K562 (cell line): ENCODE measurements around the gene JUND. TPM values are rescaled to one million over a fixed set of nuclear protein-coding genes. Genes with fewer than 3 reads are reported as not detected.

Experiments
- ATAC-seq: fragments of 200-7000 bp; cut with Tn5 transposase; 3 replicates; pipeline ENCODE4 v1.9.1; 2020; ENCODE audit warnings: moderate library complexity
- BruUV-seq: library from RNA; stranded (reverse); fragments of 400-500 nt; replicated peaks from 2 replicates; lab custom pipeline; 2021; lab: Mats Ljungman, UMichigan
- CTCF ChIA-PET: fragments of 300-600 bp; formaldehyde crosslinking; extraction: SDS; loops from one replicate; lab custom pipeline; 2021; ENCODE audit warnings: low intra/inter-chr PET ratio; lab: Yijun Ruan, JAX
- POLR2A ChIA-PET: fragments of 300-600, 350-650 bp; sonication (Branson Sonifier 250); formaldehyde crosslinking; extraction: SDS; loops from one replicate; lab custom pipeline; 2021; ENCODE audit warnings: antibody characterized with exemption, inconsistent platforms; lab: Yijun Ruan, JAX
- DNase-seq, 4 experiments: peaks; one replicate each; pipeline versions ENCODE4 v3.0.0 to v3.0.0-alpha.2; 2011 to 2018; ENCODE audit warnings: low spot score in 3 of 4, mixed read lengths in 3 of 4; ENCODE audit errors: extremely low read depth in 1 of 4
- FAIRE-seq: peaks from 2 replicates; lab custom pipeline; 2011; peaks lifted over from hg19 to GRCh38; lab: Jason Lieb, UNC
- H2AFZ ChIP-seq: 2 replicates; pipeline ENCODE4 v1.6.0; 2011; ENCODE audit warnings: low read depth, low read length, control low read depth, inconsistent platforms
- H3K27ac ChIP-seq: fragments of 200-600 bp; 3 replicates; pipeline ENCODE4 v1.8.0; 2011; ENCODE audit warnings: low read depth, mild to moderate bottlenecking, control low read depth, inconsistent platforms, low read length, moderate library complexity, mixed read lengths; ENCODE audit errors: extremely low read depth
- H3K27me3 ChIP-seq, 2 experiments: fragments of 300-600 bp in 1 of 2; 2 replicates in 1 of 2; 3 replicates in 1 of 2; pipeline versions ENCODE4 v1.6.0 to v1.8.0; 2011; ENCODE audit warnings: inconsistent platforms in 2 of 2, low read length in 2 of 2, mild to moderate bottlenecking in 1 of 2, mixed read lengths in 1 of 2, moderate library complexity in 1 of 2; ENCODE audit not compliant: control insufficient read depth in 2 of 2, insufficient read depth in 2 of 2
- H3K36me3 ChIP-seq: fragments of 300-600 bp; 3 replicates; pipeline ENCODE4 v1.8.0; 2011; ENCODE audit warnings: mild to moderate bottlenecking, low read length, inconsistent platforms; ENCODE audit not compliant: control insufficient read depth, insufficient read depth
- H3K4me1 ChIP-seq, 2 experiments: fragments of 200-600 bp in 1 of 2; replicated peaks in 1 of 2; 2 replicates in 1 of 2; 3 replicates in 1 of 2; pipeline versions ENCODE4 v1.5.1 to v1.8.0; 2011; ENCODE audit warnings: inconsistent platforms in 2 of 2, low read length in 2 of 2, mild to moderate bottlenecking in 1 of 2, mixed read lengths in 1 of 2, moderate library complexity in 1 of 2; ENCODE audit not compliant: control insufficient read depth in 2 of 2, insufficient read depth in 2 of 2
- H3K4me2 ChIP-seq: 2 replicates; pipeline ENCODE4 v1.6.1; 2011; ENCODE audit warnings: low read length, control low read depth, inconsistent platforms, mixed read lengths; ENCODE audit not compliant: insufficient read depth
- H3K4me3 ChIP-seq: fragments of 200-600 bp; sonication (generic), shearing (Covaris generic); 2 replicates; pipeline ENCODE4 v1.5.1; 2016; ENCODE audit warnings: control low read depth, inconsistent platforms
- H3K79me2 ChIP-seq: fragments of 200-600 bp; 3 replicates; pipeline ENCODE4 v1.8.0; 2011; ENCODE audit warnings: low read length, inconsistent platforms; ENCODE audit not compliant: control insufficient read depth, insufficient read depth
- H3K9ac ChIP-seq, 2 experiments: 2 replicates each; pipeline versions ENCODE4 v1.6.0 to v1.6.1; 2011; ENCODE audit warnings: low read depth in 2 of 2, low read length in 2 of 2, control low read depth in 1 of 2, inconsistent platforms in 1 of 2, mild to moderate bottlenecking in 1 of 2, mixed read lengths in 1 of 2; ENCODE audit not compliant: insufficient read depth in 1 of 2
- H3K9me1 ChIP-seq: one replicate; pipeline ENCODE4 v1.6.0; 2011; ENCODE audit warnings: inconsistent platforms, mild to moderate bottlenecking, low read length, moderate library complexity; ENCODE audit not compliant: control insufficient read depth, insufficient read depth
- H3K9me3 ChIP-seq: replicated peaks from 2 replicates; pipeline ENCODE4 v1.5.1; 2011; ENCODE audit warnings: low read depth, low read length, inconsistent platforms; ENCODE audit not compliant: control insufficient read depth, insufficient read depth
- H4K20me1 ChIP-seq: replicated peaks from 2 replicates; pipeline ENCODE4 v1.6.1; 2011; ENCODE audit warnings: low read length, inconsistent platforms, mixed read lengths; ENCODE audit not compliant: control insufficient read depth, insufficient read depth
- ARID2 ChIP-seq: fragments of 450-650 bp; IDR thresholded peaks from 2 replicates; pipeline ENCODE4 v1.6.1; 2017; ENCODE audit warnings: antibody characterized with exemption, mild to moderate bottlenecking
- BRD9 ChIP-seq: fragments of 450-650 bp; IDR thresholded peaks from 2 replicates; pipeline ENCODE4 v1.6.1; 2018; ENCODE audit warnings: low read depth; ENCODE audit not compliant: partially characterized antibody
- GTF2E2 ChIP-seq: fragments of 200-800 bp; sonication (Bioruptor generic); IDR thresholded peaks from 2 replicates; pipeline ENCODE4 v1.6.1; 2016; ENCODE audit warnings: missing genetic modification characterization, missing compliant biosample characterization
- RBFOX2 ChIP-seq: fragments of 200-400 bp; formaldehyde crosslinking; IDR thresholded peaks from 2 replicates; pipeline ENCODE4 v1.6.1; 2017; ENCODE audit warnings: low read depth, mild to moderate bottlenecking, low read length, moderate library complexity
- SNIP1 ChIP-seq: fragments of 450-650 bp; IDR thresholded peaks from 2 replicates; pipeline ENCODE4 v1.7.1; 2017; ENCODE audit warnings: low read depth, mild to moderate bottlenecking
- ZNF583 ChIP-seq: fragments of 250-450 bp; sonication (Bioruptor Pico); IDR thresholded peaks from 2 replicates; pipeline ENCODE4 v1.4.0; 2020
- whole genome bisulfite sequencing: fragments of 100-300 bp; shearing (Covaris generic); methylation state at CpG from one replicate; pipeline ENCODE4 v1.1.6; 2016; ENCODE audit warnings: low coverage, mixed read lengths; ENCODE audit not compliant: insufficient coverage; ENCODE audit errors: missing lambda C conversion rate; 5-methylcytosine and 5-hydroxymethylcytosine counted together
- in situ Hi-C: fragments of 300-500 bp; cut with MboI; formaldehyde crosslinking; loops from 4 replicates; pipeline ENCODE4 v1.15.0; 2018; ENCODE audit warnings: inconsistent platforms, mixed read lengths
- intact Hi-C: fragments of 100-400 bp; cut with micrococcal nuclease; formaldehyde crosslinking; loops from 2 replicates; pipeline ENCODE4 v1.14.2; 2022
- polyA plus RNA-seq, 8 experiments: library from polyadenylated mRNA; depleted of rRNA in 4 of 8; stranded (reverse) in 5 of 8; unstranded in 3 of 8; fragments of >200 nt; fragmentation: Nextera tagmentation in 2 of 8; fragmentation: Illumina TruSeq in 1 of 8; extraction: Ambion mirVana in 2 of 8; extraction: Trizol in 1 of 8; gene quantifications; 2 replicates each; pipeline versions ENCODE4 v1.2.1 to v1.2.3, GENCODE V29; 2011 to 2014; ENCODE audit warnings: inconsistent platforms in 1 of 8, missing spikeins in 1 of 8
- total RNA-seq, 7 experiments: library from RNA; depleted of rRNA in 6 of 7; stranded (reverse); fragments of >200 nt in 6 of 7; fragmentation: Illumina TruSeq in 2 of 7; extraction: Trizol in 2 of 7; gene quantifications; 2 replicates each; pipeline versions ENCODE4 v1.2.1 to v1.2.3, GENCODE V29; 2011 to 2021; ENCODE audit warnings: low replicate concordance in 1 of 7

The JUND gene
- total and polyA plus RNA-seq, 9 of the 15 experiments (the other 6 are each of a cell fraction or from before 2014, with no cell fraction given): 6.4 to 286 (median 42.3) TPM

- Histone ChIP-seq H3K9ac (peak overlapping the region in 1 of 2 experiments; percentile 46; a peak in 2 of 4 replicates), H3K36me3 (peaks cover 99% of the 10 kb centered on the region), H3K79me2 (peaks cover 32% of the 10 kb centered on the region), H3K9me3 (no peaks in the 10 kb centered on the region), H3K27me3 (no peaks in the 10 kb centered on the region), H3K4me2 (no peak overlapping the region), H3K4me1 (peaks cover 0 to 58% of the 10 kb centered on the region in 2 experiments; a peak in 3 of 5 replicates), H3K27ac (no peak overlapping the region), H2AFZ (no peak overlapping the region), H3K4me3 (no peak overlapping the region), H3K9me1 (no peaks in the 10 kb centered on the region), H4K20me1 (no peaks in the 10 kb centered on the region)
- ChIA-PET CTCF (no interaction called here), POLR2A (interaction anchor here (0.9 kb wide), 1 partner anchor 32 kb away, joined by 3 read pairs; no protein-coding TSS in a partner anchor)
- FAIRE-seq (no peak), DNase-seq (peak in 1 of 4 experiments; percentile 20), ATAC-seq (no peak)
- WGBS: 92% methylated on average over 18 of the region's 22 CpGs
- in situ Hi-C loops: no loop called here
- no TSS peak for BruUV-seq
- no peak for TF ChIP-seq ARID2
- TF ChIP-seq GTF2E2 (tag): no peak
- TF ChIP-seq RBFOX2: 0 out of 2 replicates have a peak, but pooled peaks have one; percentile 19
- TF ChIP-seq SNIP1: no peak
- TF ChIP-seq BRD9: no peak
- TF ChIP-seq ZNF583 (CRISPR knock-in tag): no peak
- intact Hi-C loops: no loop called here
These were observed 30.2 kb upstream of the JUND start for GRCh38 chr19:18311502-18312091.
